Activated naive CD4-positive, alpha-beta T cell treated with anti-CD3 and anti-CD28 coated beads for 36 hours (primary cell): Measurements from ENCODE around the gene ABTB1. TPM values are rescaled to one million over a fixed set of nuclear protein-coding genes. Genes with fewer than 3 reads are reported as not detected.
"Not testable (repeated sequence)": the region's sequence is repeated elsewhere in the genome, so short reads cannot be mapped to it uniquely, and the experiment has no call there.

Experiments
- CTCF ChIA-PET: fragments of 350-600 bp; sonication (Branson Sonifier 250); formaldehyde crosslinking; loops from one replicate; lab custom pipeline; 2021; ENCODE audit warnings: antibody characterized with exemption; lab: Charles Lee
- DNase-seq: peaks from one replicate; pipeline ENCODE4 v3.0.0-alpha.2; 2020
- H3K27ac Mint-ChIP-seq: one replicate; pipeline ENCODE4 v1.8.0; 2021; ENCODE audit warnings: mild to moderate bottlenecking, mixed read lengths
- H3K27me3 Mint-ChIP-seq: one replicate; pipeline ENCODE4 v1.8.0; 2021; ENCODE audit warnings: low read depth, mixed read lengths
- H3K36me3 Mint-ChIP-seq: one replicate; pipeline ENCODE4 v1.8.0; 2021; ENCODE audit warnings: low read depth, mixed read lengths
- H3K4me1 Mint-ChIP-seq: one replicate; pipeline ENCODE4 v1.8.0; 2021; ENCODE audit warnings: low read depth, mixed read lengths
- H3K4me3 Mint-ChIP-seq: one replicate; pipeline ENCODE4 v1.8.0; 2021; ENCODE audit warnings: mild to moderate bottlenecking, moderate library complexity, mixed read lengths
- H3K9me3 Mint-ChIP-seq: one replicate; pipeline ENCODE4 v1.8.0; 2021; ENCODE audit warnings: mixed read lengths
- intact Hi-C: fragments of 100-400 bp; cut with micrococcal nuclease; formaldehyde crosslinking; loops from one replicate; pipeline ENCODE4 v1.15.1; 2023
- total RNA-seq, 2 experiments: library from RNA; stranded (reverse); gene quantifications; one replicate each; pipeline ENCODE4 v1.2.3, GENCODE V29; 2021

Gene ABTB1
- total RNA-seq, 2 experiments from 2014 or later = 10.6 to 13.5 TPM

DNA sequence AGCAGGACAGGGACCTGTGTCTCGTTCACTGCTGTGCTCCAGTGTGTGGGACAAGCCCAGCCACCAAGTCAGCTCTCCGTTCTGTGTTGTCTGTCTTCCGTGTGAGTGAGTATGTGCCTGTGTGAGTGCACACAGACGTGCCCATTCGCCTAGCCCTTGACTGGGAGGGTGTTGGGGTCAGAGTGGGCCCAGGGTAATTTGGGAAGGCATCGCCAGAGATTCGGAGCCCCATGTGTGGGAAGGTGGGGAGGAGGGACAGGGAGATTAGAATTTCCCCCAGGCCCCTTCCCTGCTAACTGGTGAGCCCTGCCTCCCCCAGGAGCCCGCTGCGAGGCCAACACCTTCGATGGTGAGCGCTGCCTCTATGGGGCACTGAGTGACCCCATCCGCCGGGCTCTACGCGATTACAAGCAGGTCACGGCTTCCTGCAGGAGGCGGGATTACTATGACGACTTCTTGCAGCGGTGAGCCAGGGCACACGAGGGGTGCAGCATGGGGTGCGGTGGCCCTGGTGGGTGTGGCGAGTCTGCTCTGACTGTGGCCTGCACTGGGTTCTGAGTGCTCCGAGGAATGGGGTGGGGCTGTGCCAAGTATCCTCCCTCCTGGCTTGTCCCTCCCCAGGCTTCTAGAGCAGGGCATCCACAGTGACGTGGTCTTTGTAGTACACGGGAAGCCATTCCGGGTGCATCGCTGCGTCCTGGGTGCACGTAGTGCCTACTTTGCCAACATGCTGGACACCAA is 3.1 kb downstream of the ABTB1 start:
- intact Hi-C loops = loop anchor here (10.0 kb wide), 1 partner anchor 1439 kb away; no protein-coding TSS in a partner anchor
- H3K4me1 Mint-ChIP-seq = peaks cover 22% of the 10 kb centered on the region
- no peaks in the 10 kb centered on the region for H3K27me3 Mint-ChIP-seq
- no peaks in the 10 kb centered on the region for H3K9me3 Mint-ChIP-seq
- CTCF ChIA-PET = interaction anchor here (0.5 kb wide), 1 partner anchor 13 kb away, joined by 3 read pairs; no protein-coding TSS in a partner anchor
- H3K27ac Mint-ChIP-seq = no peak overlapping the region
- no peaks in the 10 kb centered on the region for H3K36me3 Mint-ChIP-seq
- no peak overlapping the region for H3K4me3 Mint-ChIP-seq
- DNase-seq = no peak

DNA sequence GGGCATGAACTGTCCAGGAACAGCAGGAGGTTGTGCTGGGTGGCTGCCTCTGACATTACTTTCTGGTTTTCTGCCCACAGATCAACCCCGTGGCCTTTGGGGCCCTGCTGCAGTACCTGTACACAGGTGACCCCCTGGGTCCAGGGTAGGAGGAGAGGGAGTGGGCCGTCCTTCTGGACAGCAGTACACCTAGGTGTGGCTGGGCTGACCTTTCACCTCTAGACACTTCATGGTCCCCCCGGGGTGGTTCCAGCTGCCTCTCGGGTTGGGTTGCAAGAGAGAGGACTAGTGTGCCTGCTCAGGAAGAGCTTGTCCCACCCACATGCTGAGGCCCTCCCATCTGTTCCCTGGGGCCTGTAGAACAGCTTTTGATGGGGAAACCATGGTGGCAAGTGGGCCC is 3.7 kb downstream of the ABTB1 start:
- no peak overlapping the region for H3K4me3 Mint-ChIP-seq
- CTCF ChIA-PET = interaction anchor here (0.9 kb wide), 1 partner anchor 77 kb away, joined by 3 read pairs; no protein-coding TSS in a partner anchor
- intact Hi-C loops = loop anchor here (10.0 kb wide), 1 partner anchor 1438 kb away; no protein-coding TSS in a partner anchor

DNA sequence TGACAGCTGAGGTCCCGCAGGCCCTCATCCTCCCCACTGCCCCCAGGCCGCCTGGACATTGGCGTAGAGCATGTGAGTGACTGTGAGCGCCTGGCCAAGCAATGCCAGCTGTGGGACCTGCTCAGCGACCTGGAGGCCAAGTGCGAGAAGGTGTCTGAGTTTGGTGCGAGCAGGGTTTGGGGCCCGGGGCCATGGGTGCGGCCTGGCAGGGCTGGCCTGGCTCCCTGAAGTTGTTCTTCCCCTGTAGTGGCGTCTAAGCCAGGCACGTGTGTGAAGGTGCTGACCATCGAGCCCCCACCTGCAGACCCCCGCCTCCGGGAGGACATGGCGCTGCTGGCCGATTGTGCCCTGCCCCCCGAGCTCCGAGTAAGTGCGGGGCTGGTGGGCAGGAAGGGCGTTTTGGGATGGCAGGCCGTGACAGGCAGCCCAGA is 4.2 kb downstream of the ABTB1 start:
- DNase-seq = no peak
- Mint-ChIP-seq H3K27ac (no peak overlapping the region), H3K9me3 (no peaks in the 10 kb centered on the region), H3K4me1 (peaks cover 19% of the 10 kb centered on the region), H3K4me3 (no peak overlapping the region), H3K27me3 (no peaks in the 10 kb centered on the region), H3K36me3 (no peaks in the 10 kb centered on the region)
- intact Hi-C loops = loop anchor here (10.0 kb wide), 1 partner anchor 1438 kb away; no protein-coding TSS in a partner anchor
- CTCF ChIA-PET = interaction anchor here (0.9 kb wide), 1 partner anchor 78 kb away, joined by 3 read pairs; no protein-coding TSS in a partner anchor

More for the DNA sequence above, 3.7 kb downstream of the ABTB1 start:
- DNase-seq = no peak
- Mint-ChIP-seq H3K9me3 (no peaks in the 10 kb centered on the region), H3K36me3 (no peaks in the 10 kb centered on the region), H3K27ac (no peak overlapping the region), H3K4me1 (peaks cover 19% of the 10 kb centered on the region), H3K27me3 (no peaks in the 10 kb centered on the region)

DNA sequence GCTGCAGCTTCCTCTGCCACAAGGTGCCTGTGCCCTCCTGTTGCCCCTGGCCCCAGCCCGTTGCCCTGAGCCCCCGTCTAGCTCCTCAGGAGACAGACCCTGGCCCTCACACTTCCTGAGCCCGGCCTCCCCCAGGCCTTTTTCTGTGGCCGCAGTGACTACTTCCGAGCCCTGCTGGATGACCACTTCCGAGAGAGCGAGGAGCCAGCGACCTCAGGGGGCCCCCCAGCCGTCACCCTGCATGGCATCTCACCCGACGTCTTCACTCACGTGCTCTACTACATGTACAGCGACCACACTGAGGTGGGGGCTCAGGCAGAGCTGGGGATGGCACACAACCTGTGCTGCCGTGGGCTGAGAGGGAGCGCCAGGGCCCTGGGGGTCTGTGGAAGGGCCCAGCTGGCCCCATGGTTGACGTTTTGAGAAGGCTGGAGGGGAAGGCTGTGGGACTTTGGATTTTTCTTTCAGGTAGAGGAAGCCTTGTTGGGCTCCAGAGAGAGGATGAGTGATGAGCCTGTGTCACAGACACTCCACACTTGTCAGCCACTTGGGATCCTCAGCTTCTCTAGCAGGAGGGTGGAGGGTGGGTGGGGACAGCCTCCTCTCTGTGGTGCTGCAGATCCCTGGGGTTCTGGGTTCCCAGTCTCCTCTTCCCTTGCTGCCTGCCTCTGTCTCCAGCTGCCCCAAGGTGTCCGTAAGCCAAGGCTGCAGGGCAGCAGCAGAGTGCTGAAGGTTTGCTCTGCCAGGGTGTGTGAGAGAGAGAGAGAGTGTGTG is 5.0 kb downstream of the ABTB1 start:
- no peak for DNase-seq
- no peak overlapping the region for H3K27ac Mint-ChIP-seq
- no peak overlapping the region for H3K4me3 Mint-ChIP-seq
- no peaks in the 10 kb centered on the region for H3K36me3 Mint-ChIP-seq
- H3K27me3 Mint-ChIP-seq = no peaks in the 10 kb centered on the region
- H3K9me3 Mint-ChIP-seq = no peaks in the 10 kb centered on the region
- CTCF ChIA-PET = interaction anchor here (0.9 kb wide), 1 partner anchor 79 kb away, joined by 3 read pairs; no protein-coding TSS in a partner anchor
- intact Hi-C loops = loop anchor here (10.0 kb wide), 1 partner anchor 1437 kb away; no protein-coding TSS in a partner anchor
- H3K4me1 Mint-ChIP-seq = peaks cover 19% of the 10 kb centered on the region

DNA sequence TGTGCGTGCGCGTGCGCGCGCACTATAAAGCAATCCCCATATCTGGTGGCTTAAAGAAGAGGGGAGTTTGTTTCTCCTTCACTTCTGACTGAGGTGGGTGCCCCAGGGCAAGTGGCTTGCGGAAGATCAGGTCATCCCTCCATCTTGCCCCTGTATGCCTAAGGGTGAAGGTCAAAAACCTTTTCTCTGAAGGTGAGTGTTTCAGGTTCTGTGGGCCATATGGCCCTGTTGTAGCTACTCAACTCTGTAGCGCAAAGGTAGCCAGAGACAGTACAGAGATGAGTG is 5.5 kb downstream of the ABTB1 start:
- CTCF ChIA-PET = no interaction called here
- Mint-ChIP-seq H3K4me3 (no peak overlapping the region), H3K9me3 (no peaks in the 10 kb centered on the region), H3K36me3 (no peaks in the 10 kb centered on the region), H3K27ac (no peak overlapping the region), H3K4me1 (peaks cover 19% of the 10 kb centered on the region), H3K27me3 (no peaks in the 10 kb centered on the region)
- DNase-seq = no peak
- intact Hi-C loops = loop anchor here (10.0 kb wide), 1 partner anchor 1437 kb away; no protein-coding TSS in a partner anchor

DNA sequence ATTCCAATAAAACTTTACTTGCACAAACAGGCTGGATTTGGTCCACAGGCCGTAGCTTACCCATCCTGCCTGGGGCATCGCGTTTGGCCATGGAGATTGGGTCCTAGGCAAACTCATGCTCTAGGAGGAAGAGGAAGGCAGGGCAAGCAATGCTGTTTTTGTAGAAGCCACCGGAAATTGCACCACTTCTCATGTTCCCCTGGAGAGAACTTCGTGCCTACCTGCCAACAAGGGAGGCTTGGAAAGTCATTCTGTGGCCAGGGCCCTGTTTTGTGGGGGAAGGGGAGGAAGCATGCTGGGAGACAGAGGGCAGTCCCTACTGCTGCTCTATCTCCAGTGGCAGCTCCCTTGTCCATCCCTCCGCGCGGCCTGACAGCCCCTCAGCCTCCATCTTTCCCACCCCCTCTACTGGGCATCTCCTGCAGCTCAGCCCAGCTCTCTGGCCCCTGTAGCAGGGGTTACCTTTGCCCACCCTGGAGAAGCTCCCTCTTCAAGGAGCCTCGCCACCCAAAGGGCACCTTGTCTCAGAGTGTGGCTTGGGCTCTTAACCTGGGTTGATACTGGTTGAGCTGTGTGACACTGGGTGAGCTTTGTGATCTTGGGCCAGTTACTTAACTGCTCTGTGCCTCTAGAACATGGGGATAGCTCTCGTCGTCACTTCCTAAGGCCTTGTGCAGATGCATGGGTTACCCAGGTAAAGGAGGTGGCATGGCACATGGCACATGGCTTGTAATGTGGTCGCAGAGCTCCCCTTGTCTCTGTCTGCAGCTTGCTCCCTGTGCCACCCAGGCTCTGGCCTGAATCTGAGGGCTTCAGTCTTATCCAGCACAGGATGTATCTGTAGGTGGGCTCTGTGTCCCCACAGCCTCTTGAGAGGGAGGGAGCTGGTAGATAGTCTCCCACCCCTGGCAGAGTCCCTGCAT is 6.1 kb downstream of the ABTB1 start:
- Mint-ChIP-seq H3K9me3 (no peaks in the 10 kb centered on the region), H3K4me1 (peaks cover 19% of the 10 kb centered on the region), H3K27ac (no peak overlapping the region), H3K4me3 (no peak overlapping the region), H3K36me3 (no peaks in the 10 kb centered on the region), H3K27me3 (no peaks in the 10 kb centered on the region)
- no peak for DNase-seq
- intact Hi-C loops = loop anchor here (10.0 kb wide), 1 partner anchor 1436 kb away; no protein-coding TSS in a partner anchor
- CTCF ChIA-PET = interaction anchor here (0.6 to 1.1 kb wide), 2 partner anchors 82 to 1593 kb away, joined by 3 to 5 read pairs; no protein-coding TSS in a partner anchor

DNA sequence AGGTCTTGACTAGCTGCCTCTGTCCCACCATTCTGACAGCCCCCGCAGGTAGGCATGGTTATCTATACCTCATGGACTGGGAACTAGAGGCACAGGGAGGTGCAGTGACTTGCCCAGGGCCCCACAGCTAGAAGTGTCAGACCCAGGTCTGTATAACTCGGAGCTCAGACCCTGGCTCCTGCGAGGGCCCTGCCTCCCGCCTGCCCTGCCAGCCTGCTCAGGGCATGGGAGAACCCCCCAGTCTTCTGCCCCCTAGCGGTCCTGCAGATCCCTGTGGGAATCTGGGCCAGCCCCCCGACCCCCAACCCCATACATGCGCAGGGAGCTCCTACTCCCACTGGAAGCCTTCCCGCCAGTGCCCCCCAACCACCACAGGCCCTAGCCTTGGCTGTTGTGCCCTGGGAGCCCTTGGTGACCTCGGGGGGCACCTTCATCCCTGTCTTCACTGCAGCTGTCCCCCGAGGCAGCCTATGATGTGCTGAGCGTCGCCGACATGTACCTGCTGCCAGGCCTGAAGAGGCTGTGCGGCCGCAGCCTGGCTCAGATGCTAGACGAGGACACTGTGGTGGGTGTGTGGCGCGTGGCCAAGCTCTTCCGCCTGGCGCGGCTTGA is 6.9 kb downstream of the ABTB1 start:
- no peak overlapping the region for H3K4me3 Mint-ChIP-seq
- no peaks in the 10 kb centered on the region for H3K27me3 Mint-ChIP-seq
- no peak for DNase-seq
- CTCF ChIA-PET = interaction anchor here (0.6 to 1.1 kb wide), 2 partner anchors 83 to 1594 kb away, joined by 3 to 5 read pairs; no protein-coding TSS in a partner anchor
- H3K36me3 Mint-ChIP-seq = no peaks in the 10 kb centered on the region
- peaks cover 17% of the 10 kb centered on the region for H3K4me1 Mint-ChIP-seq
- no peaks in the 10 kb centered on the region for H3K9me3 Mint-ChIP-seq
- H3K27ac Mint-ChIP-seq = no peak overlapping the region
- intact Hi-C loops = loop anchor here (10.0 kb wide), 1 partner anchor 1435 kb away; no protein-coding TSS in a partner anchor

DNA sequence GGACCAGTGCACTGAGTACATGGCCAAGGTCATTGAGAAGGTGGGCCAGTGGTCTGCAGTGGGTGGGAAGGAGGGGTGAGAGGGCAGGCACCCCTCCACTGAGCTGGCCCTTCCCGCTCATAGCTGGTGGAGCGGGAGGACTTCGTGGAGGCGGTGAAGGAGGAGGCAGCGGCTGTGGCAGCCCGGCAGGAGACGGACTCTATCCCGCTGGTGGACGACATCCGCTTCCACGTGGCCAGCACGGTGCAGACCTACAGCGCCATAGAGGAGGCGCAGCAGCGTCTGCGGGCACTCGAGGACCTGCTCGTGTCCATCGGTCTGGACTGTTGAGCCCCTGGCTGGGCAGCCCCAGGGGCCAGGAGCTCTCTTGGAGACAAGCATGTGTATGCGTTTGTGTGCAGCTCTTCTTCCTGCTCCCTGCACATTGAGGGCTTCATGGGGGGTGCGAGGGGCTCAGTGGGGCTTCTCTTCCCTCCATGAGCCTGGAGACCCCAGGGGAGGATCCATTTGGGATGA is 7.5 kb downstream of the ABTB1 start:
- no peak overlapping the region for H3K27ac Mint-ChIP-seq
- no peaks in the 10 kb centered on the region for H3K27me3 Mint-ChIP-seq
- intact Hi-C loops = no loop called here
- peaks cover 12% of the 10 kb centered on the region for H3K4me1 Mint-ChIP-seq
- no peak for DNase-seq
- H3K9me3 Mint-ChIP-seq = no peaks in the 10 kb centered on the region
- CTCF ChIA-PET = no interaction called here
- H3K4me3 Mint-ChIP-seq = no peak overlapping the region
- H3K36me3 Mint-ChIP-seq = no peaks in the 10 kb centered on the region

DNA sequence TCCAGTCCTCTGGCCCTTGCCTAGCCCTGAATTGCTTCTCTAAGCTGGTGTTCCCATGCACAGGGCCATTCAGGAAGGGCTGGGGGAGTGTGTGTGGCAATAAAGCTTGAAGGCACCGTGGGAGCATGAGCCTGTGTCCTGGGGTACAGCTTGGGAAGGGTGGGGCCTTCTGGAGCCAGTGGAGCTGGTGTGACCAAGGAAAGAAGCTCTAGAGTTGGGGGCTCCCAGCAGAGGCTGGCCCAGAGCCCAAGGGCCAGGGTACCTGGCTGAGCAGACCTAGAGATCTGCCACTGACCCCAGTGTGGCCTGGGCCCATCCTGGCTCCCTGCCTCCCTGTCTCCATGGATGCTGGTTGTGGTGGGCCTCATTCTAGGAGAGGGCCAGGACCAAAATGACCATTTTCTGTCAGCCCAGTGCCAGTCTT is 8.1 kb downstream of the ABTB1 start:
- intact Hi-C loops = no loop called here
- Mint-ChIP-seq H3K4me3 (no peak overlapping the region), H3K36me3 (no peaks in the 10 kb centered on the region), H3K27me3 (no peaks in the 10 kb centered on the region), H3K4me1 (peaks cover 12% of the 10 kb centered on the region), H3K27ac (no peak overlapping the region), H3K9me3 (no peaks in the 10 kb centered on the region)
- no peak for DNase-seq
- CTCF ChIA-PET = interaction anchor here (0.6 kb wide), 1 partner anchor 106 kb away, joined by 3 read pairs; no protein-coding TSS in a partner anchor

DNA sequence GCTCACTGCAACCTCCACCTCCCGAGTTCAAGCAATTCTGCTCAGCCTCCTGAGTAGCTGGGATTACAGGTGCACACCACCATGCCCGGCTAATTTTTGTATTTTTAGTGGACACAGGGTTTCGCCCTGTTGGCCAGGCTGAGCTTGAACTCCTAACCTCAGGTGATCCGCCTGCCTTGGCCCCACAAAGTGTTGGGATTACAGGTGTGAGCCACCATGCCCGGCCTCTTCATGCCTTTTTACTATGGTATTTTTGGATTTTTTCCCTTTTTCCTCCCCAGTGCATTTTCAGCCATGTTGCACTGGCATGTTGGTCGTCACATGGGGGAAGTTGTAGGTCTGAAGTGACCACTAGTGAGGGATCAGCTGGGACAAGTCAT is 9.4 kb downstream of the ABTB1 start:
- intact Hi-C loops, H3K27me3 Mint-ChIP-seq, DNase-seq, H3K27ac Mint-ChIP-seq, H3K36me3 Mint-ChIP-seq, H3K9me3 Mint-ChIP-seq, H3K4me3 Mint-ChIP-seq: not testable (repeated sequence)
- CTCF ChIA-PET = interaction anchor here (1.8 kb wide), 1 partner anchor 14 kb away, joined by 9 read pairs; no protein-coding TSS in a partner anchor
- H3K4me1 Mint-ChIP-seq = peaks cover 12% of the 10 kb centered on the region

DNA sequence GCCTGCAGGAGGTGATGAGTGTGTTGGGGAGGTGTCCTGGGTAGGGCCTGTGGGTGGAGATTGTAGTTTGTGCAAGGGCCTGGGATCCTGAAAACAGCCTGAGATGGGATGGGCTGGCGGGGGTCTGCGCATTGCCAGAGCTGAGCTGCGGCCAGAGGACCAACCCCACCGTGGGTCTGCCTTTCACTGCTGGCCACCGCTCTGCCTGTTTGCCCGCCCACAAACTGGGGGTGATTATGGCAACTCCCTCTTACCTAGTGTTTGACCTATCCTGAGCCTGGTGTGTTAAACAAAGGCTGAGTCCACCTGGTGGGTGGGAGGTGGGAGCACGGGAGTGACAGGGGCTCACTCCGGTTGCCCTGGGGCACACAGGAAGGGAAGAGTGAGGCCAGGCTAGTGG is 9.8 kb downstream of the ABTB1 start:
- DNase-seq = no peak
- Mint-ChIP-seq H3K36me3 (no peaks in the 10 kb centered on the region), H3K9me3 (no peaks in the 10 kb centered on the region), H3K27ac (no peak overlapping the region), H3K27me3 (no peaks in the 10 kb centered on the region), H3K4me1 (peaks cover 12% of the 10 kb centered on the region), H3K4me3 (no peak overlapping the region)
- CTCF ChIA-PET = interaction anchor here (1.8 kb wide), 1 partner anchor 13 kb away, joined by 9 read pairs; no protein-coding TSS in a partner anchor
- intact Hi-C loops = no loop called here
